ENCODE measurements around the gene PHLDB3.
"Not testable (repeated sequence)": the region's sequence is repeated elsewhere in the genome, so short reads cannot be mapped to it uniquely, and the experiment has no call there.

Gene PHLDB3

DNA sequence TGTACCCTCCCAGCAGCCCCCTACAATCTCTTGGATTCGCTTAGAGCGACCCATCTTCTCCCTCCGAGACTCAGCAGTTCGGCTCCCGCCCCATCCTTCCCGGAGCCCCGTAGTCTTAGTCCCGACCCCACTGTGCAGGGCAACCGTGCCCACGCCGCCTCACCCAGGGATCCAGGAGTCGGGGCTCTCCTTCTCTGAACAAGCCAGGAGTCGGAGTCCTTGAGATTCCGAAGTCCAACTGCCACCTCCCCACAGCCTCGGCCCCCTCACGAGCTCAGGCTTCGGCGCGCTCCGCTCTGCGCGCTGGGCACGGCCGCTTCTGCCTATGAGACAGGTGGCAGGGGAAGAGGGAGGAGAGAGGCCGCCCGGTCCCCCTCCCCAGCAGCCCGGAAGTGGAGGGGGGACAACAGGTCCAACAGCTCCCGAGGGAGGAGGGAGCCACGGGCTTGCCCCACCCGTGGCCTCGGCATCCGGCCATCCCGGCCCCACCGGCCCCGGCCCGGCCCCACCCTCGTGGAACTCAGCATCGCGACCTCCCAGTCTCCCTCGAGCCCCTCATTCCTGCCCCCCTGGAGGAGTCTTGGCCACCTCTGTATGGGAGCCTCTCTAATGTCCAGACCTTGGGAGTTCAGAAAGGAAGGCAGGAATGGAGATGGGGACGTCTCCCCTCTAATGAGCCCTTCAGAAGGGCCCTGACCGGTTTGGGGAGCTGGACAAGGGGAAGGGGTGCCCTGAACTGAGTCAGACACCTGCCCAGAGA, at the start of gene PHLDB3:
PHLDB3 (minus strand) TSS at position 321 of the 760 bp plus-strand sequence. CDS start 628 bp downstream, outside the sequence.
- no peak for DNase-seq

- no peak for DNase-seq
Measured at GRCh38 chr19:43553656-43554055, 49.1 kb upstream of the PHLDB3 start.

DNA sequence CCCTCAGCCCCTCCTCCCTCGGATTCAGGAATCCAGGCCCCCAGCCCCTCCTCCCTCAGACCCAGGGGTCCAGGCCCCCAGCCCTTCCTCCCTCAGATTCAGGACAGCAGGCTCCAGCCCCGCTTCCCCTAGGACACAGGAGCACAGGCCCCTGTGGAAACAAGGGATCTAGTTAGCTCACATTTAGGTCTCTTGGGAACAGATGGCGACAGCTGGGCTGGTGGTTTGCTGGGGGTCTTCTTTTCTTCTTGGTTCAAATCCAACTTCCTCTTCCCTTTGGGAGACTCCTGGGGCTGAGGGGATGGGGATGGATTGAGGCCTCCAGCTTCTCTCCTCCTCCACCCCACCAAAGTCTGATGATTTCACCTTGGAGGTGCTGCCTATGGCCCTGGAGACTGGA, 48.1 kb upstream of the PHLDB3 start:
- no peak for DNase-seq

GRCh38 chr19:43552198-43552450, 47.6 kb upstream of the PHLDB3 start:
- DNase-seq = no peak

GRCh38 chr19:43551399-43552197, 47.1 kb upstream of the PHLDB3 start:
- DNase-seq = no peak

DNA sequence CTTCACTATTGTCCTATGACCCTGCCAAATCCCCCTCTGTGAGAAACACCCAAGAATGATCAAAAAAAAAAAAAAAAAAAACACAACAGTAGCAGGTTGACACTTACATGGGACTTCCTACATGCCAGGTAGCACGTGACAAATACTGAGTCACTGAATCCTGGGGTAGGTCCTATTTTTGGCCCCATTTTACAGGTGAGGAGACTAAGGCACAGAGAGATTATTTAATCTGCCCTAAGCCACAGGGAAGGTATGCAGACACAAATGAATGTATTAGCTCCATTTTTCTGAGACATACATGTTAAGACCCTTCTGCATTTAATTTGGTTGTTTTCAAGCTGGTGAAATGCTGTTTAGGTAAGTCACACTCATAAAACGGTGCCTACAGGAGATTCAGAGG, 44.2 kb upstream of the PHLDB3 start:
- no peak for DNase-seq

DNA sequence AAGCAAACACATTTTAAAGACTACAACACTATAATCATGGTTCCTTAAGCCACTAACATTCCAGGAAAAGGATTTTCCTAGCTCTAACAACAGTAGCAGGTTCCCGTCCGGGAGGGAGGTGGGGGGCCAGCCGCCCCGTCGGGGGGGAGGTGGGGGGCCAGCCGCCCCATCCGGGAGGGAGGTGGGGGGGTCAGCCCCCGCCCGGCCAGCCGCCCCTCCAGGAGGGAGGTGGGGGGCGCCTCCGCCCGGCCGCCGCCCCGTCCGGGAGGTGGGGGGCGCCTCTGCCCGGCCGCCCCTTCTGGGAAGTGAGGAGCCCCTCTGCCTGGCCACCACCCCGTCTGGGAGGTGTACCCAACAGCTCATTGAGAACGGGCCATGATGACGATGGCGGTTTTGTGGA, 43.4 kb upstream of the PHLDB3 start:
- DNase-seq = not testable (repeated sequence)

- DNase-seq = no peak
Measured at GRCh38 chr19:43546581-43546980, 42.0 kb upstream of the PHLDB3 start.

- no peak for DNase-seq
Measured at GRCh38 chr19:43545981-43546380, 41.4 kb upstream of the PHLDB3 start.

DNA sequence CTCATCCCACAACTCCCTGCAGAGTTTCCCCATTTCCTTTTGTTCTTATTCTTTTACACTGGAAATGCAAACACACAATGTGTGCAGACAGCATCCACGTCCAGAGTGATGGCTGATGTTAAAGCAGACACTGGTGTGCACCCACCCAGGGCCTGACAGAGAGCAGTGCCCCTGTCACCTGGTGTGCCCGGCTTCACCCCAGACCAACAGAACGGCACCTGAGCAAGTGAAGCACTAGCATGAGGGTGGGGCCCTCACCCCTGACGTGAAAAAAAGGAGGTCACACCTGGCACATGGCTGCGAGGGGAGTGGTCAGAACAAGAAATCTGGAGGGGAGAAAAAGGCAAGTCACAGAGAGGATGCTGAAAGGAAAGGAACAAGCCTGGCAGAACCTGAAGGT, 40.7 kb upstream of the PHLDB3 start:
- no peak for DNase-seq

DNA sequence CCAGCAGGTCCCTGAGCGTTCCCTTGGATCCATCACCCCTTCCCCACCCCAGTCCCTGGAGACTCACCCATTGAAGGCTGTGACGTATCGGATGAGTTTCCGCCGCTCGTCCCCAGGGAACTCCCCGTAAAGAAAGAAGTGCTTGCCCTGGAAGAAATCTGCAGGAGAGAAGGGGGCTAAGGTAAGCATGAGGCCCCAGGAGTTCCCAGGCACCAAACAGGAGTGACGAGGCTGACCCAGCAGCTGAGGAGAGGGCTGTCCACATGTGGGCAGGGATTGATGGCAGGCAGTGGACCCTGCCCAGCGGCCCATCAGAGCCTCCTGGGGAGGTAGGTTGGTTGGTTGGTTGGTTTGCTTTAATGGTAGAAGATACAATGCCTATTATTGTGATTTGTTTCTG, 39.5 kb upstream of the PHLDB3 start:
- DNase-seq = no peak

DNA sequence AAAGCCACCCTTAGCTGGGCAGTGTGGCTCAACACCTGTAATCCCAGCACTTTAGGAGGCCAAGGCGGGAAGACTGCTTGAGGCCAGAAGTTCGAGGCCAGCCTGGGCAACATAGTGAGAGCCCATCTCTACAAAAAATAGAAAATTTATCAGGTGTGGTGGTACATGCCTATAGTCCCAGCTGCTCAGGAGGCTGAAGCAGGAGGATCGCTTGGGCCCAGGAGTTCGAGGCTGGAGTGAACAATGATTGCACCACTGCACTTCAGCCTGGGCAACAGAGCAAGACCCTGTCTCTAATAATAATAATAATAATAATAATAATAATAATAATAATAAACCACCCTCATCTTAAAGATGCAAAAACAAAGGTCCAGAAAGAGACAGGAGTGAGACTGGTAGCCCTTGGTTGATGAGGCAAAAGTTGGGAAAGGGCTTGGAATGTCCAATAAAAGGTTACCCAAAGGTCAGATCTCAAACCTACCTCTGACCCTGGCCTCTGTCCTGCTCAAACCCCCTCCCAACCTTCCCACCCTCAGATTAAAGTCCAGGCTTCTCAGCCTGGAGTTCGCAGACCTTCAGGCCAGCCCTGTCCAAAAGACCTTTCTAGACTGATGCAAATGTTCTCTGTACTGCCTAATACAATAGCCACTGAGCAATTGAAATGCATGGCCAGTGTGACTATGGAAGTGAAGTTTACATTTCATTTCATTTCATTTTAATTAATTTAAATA, 37.5 kb upstream of the PHLDB3 start:
- DNase-seq = no peak

GRCh38 chr19:43540381-43540780, 35.8 kb upstream of the PHLDB3 start:
- no peak for DNase-seq

DNA sequence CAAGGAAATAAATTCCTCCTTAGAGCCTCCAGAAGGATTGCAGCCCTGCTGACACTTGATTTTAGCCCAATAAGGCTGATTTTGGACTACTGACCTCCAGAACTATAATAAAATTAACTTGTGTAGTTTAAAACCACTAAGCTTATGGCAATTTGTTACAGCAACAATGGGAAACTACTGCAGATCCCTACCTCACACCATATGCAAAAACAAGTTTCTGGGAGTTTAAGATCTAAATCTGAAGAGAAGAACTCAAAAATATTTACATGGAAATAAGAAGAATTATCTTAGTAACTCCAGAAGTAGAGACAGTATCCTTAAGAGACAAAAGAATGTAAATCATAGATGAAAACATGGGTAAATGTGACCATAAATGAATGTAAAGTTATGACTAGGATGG, 34.4 kb upstream of the PHLDB3 start:
- no peak for DNase-seq

- DNase-seq = no peak
Measured at GRCh38 chr19:43534816-43535761, 30.5 kb upstream of the PHLDB3 start.

- no peak for DNase-seq
Measured at GRCh38 chr19:43534305-43534815, 29.8 kb upstream of the PHLDB3 start.

DNA sequence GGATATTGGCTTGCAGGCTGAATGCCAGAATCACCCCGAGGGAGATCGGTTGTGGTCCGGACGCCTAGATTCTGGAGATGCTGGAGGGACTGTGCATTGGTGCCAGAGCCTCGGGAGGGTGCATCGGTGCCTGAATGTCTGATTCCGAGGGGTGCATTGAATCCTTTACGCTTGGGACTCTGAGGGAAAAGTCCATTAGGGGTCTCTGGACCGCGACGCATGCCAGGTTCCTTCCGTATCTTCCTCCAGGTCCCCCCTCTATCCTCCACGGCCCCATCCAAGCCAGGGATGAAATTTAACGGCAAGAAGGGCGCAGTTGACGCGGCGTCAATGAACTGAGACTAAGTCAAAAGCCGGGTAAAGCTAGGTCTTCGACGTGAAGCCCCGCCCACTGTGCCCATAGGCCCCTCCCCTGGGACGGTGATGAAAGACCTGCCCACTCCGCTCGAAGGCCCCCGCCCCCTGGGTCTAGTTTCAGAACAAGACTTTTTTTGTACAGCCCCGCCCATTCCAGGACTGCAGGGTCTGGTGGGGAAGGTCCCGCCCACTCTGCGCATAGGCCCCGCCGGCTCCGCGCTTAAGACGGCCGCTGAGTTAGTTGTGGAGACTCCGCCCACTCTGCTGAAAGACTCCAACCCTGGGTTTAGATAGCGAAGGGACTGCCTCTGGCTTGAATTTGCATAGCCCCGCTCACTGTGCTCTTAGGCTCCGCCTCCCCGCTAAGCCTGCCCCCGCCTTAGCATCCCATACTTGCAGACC, 29.2 kb upstream of the PHLDB3 start:
- peak; percentile 57 for DNase-seq

- DNase-seq = peak; percentile 27
Measured at GRCh38 chr19:43532962-43533545, 28.5 kb upstream of the PHLDB3 start, which contains the start of gene ZNF575. ZNF575 (plus strand) TSS chr19:43533188; CDS start chr19:43534423, 1,235 bp downstream.

DNA sequence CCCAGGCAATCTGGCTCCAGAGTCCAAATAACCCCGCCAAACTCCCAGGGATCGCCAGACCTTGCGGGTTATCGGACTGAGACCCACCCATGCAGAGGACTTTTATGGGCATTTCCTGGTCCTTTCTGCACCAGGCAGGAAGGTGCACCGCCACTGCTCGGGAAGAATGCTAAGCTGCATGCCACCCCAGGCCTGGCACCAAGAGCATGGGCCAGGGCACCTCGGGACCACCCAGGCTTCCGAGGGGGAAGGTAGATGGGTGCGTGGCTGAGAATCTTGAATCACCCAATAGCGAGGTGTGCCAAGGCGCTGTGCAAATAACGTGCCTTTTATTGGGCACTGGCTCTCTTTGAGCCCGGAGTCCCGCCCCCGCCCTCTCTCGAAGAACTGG, 28.0 kb upstream of the PHLDB3 start:
- DNase-seq = no peak

GRCh38 chr19:43527860-43528622, 23.5 kb upstream of the PHLDB3 start:
- no peak for DNase-seq
